ENCODE data around the gene CATSPERB.
"Not testable (repeated sequence)": the region's sequence is repeated elsewhere in the genome, so short reads cannot be mapped to it uniquely, and the experiment has no call there.

Gene CATSPERB

DNA sequence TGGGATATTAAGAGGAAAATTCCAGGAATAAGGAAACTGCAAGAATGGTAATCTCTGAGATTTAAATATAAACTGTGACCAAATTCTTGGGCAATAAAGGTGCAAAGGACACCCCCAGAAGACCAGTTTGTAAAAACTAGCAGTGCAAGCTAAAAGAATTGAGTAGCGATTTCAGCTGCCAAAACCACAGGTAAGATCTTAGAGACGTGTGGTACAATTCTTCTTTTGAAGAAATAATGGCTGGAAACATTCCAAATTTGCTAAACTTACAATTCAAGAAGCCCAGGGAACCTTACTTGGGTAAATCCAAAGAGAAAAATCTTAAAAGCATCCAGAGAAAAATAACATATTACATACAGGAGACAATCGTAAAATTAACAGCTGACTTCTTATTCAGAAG, 12.0 kb downstream of the CATSPERB start:
- Mint-ChIP-seq H3K27ac (no peak overlapping the region), H3K4me3 (no peak overlapping the region), H3K27me3 (no peaks in the 10 kb centered on the region), H3K9me3 (no peaks in the 10 kb centered on the region), H3K36me3 (ENCODE audit: low read depth) (no peaks in the 10 kb centered on the region), H3K4me1 (ENCODE audit: low read depth) (no peaks in the 10 kb centered on the region)

DNA sequence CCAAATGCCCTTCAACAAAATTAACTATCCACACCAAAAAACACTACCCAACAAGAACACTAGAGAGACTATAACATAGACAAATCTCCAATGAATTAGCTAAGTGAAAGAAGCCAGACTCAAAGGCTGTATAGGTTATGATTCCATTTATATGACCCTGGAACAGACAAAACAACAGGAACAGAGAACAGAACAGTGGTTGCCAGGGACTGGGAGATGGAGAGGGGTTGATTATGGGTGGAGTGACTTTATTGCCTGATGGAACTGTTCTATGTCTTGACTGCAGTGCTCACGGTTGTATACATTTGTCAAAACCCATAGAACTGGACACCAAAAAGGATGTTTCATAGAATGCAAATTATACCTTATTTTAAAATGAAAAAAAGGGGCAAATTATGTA, 14.9 kb downstream of the CATSPERB start:
- Mint-ChIP-seq H3K27ac (no peak overlapping the region), H3K9me3 (no peaks in the 10 kb centered on the region), H3K4me1 (ENCODE audit: low read depth) (no peaks in the 10 kb centered on the region), H3K27me3 (no peaks in the 10 kb centered on the region), H3K36me3 (ENCODE audit: low read depth) (no peaks in the 10 kb centered on the region), H3K4me3 (no peak overlapping the region)

DNA sequence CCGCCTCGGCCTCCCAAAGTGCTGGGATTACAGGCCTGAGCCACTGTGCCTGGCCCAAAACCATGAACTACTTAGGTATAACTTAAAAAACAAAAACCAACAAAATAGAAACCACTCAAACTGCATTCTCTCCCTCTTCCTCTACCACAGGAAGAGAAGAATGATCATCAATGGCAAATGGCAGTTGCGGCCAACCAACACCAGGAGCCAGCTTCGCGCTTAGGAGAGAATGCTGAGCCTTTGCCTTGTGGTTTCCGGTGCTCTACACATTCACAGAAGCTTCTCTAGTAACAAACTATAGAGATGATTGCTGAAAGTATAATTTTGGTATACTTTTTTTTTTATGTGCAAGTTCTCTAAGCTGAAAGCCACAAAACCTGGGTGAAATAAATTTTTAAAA, 17.1 kb downstream of the CATSPERB start:
- Mint-ChIP-seq H3K36me3 (ENCODE audit: low read depth) (no peaks in the 10 kb centered on the region), H3K27ac (no peak overlapping the region)

DNA sequence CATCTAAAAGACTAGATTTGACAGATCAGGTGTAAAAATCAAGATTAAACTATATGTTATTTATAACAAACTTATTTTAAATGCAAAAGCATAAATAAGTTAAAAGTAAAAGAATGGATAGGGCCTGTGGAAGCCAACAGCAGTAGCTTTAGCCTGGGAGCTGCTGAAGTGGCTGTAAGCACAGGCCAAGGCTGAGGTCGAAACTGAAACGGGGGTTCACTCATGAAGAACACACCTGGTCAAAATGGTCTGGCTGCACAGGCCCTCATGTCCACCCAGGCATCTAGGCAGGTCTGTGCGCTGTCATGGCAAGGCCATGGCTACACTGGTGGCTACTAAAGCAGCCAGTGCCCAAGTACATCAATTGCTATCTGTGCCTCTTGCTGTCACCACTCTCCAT, 23.1 kb downstream of the CATSPERB start:
- no peaks in the 10 kb centered on the region for H3K36me3 Mint-ChIP-seq (ENCODE audit: low read depth)
- H3K4me3 Mint-ChIP-seq = no peak overlapping the region
- H3K27me3 Mint-ChIP-seq = no peaks in the 10 kb centered on the region
- H3K4me1 Mint-ChIP-seq (ENCODE audit: low read depth) = no peaks in the 10 kb centered on the region
- no peaks in the 10 kb centered on the region for H3K9me3 Mint-ChIP-seq
- no peak overlapping the region for H3K27ac Mint-ChIP-seq

More for the DNA sequence above, 17.1 kb downstream of the CATSPERB start:
- Mint-ChIP-seq H3K9me3 (no peaks in the 10 kb centered on the region), H3K27me3 (no peaks in the 10 kb centered on the region), H3K4me1 (ENCODE audit: low read depth) (no peaks in the 10 kb centered on the region), H3K4me3 (no peak overlapping the region)

DNA sequence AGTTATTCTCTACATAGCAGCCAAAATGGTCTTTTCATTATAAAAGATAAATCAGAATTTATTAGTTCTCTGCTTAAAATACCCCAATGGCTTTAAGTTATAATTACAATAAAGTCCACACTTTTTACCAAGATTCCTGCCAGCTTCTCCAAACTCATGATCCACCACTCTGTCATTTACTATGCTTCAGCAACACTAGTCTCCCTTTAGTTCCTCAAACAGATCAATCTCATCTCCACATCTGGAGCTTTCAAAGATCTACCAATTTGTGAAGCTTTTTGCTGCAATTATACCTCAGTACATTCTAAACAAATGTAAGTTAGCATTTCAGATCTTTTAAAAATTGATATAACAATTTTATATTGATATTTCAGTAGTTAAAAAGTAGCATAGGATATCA, 24.9 kb downstream of the CATSPERB start:
- Mint-ChIP-seq H3K4me3 (no peak overlapping the region), H3K36me3 (ENCODE audit: low read depth) (no peaks in the 10 kb centered on the region), H3K27ac (no peak overlapping the region), H3K9me3 (no peaks in the 10 kb centered on the region), H3K27me3 (no peaks in the 10 kb centered on the region), H3K4me1 (ENCODE audit: low read depth) (no peaks in the 10 kb centered on the region)

DNA sequence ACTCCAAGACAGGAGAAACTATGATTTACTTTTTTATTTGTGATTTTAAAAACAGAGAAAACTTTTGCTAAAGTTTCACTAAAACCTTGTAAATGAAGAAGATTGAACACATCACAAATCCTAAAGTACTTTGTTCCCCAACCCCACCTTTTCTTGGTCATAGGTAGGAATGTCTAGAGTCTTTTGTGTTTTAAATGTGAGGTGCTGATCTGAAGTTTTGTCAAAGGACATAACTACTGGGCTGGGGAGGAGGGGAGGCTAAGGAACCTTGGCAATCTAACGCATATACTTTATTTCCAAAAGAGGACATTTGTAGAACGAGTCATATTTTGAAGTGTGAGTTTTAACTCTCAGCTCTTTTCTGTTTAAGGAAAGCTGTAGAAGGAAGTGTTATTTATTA, 37.2 kb downstream of the CATSPERB start:
- Mint-ChIP-seq H3K4me3 (no peak overlapping the region), H3K27me3 (peaks cover 8% of the 10 kb centered on the region), H3K27ac (no peak overlapping the region), H3K4me1 (ENCODE audit: low read depth) (peaks cover 22% of the 10 kb centered on the region), H3K9me3 (peaks cover 21% of the 10 kb centered on the region), H3K36me3 (ENCODE audit: low read depth) (peaks cover 12% of the 10 kb centered on the region)

DNA sequence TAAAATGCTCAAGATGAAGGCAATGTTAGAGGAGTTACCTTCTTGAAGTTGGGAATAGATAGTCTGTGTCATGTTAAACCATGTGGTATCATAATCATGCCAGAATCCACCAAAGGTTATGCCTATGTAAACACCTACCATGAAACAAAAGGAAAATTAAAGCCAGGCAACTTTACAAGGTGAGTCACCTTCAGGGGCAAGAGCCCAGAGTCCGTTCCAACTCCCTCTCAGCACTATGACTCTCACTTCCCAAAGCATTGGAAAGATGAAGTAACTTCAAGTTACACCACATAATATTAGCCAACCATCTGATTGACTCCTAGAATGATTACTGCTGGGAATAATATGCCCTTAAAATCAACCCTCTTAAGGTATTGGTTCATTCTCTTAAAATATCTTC, 38.5 kb downstream of the CATSPERB start:
- no peak overlapping the region for H3K27ac Mint-ChIP-seq
- H3K36me3 Mint-ChIP-seq (ENCODE audit: low read depth) = peaks cover 12% of the 10 kb centered on the region
- H3K4me1 Mint-ChIP-seq (ENCODE audit: low read depth) = peaks cover 22% of the 10 kb centered on the region
- no peak overlapping the region for H3K4me3 Mint-ChIP-seq
- H3K27me3 Mint-ChIP-seq = peaks cover 7% of the 10 kb centered on the region
- H3K9me3 Mint-ChIP-seq = peaks cover 21% of the 10 kb centered on the region

DNA sequence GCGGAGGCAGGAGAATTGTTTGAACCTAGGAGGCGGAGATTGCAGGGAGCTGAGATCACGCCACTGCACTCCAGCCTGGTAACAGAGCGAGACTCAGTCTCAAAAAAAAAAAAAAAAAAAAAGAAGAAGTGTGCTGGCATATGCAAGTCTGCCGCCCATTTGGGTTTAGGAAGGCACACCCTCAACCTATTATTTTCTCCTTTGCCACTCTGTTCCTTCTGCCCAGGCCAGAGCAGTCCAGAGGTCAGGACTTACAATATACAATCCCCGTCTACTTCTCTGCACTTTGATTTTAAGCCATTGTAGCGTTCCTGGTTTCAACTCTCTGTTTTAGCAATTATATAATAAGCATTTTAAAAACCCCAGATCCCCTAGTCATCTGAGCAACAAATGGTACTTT, 39.8 kb downstream of the CATSPERB start:
- no peak overlapping the region for H3K27ac Mint-ChIP-seq
- H3K27me3 Mint-ChIP-seq = no peaks in the 10 kb centered on the region
- peaks cover 5% of the 10 kb centered on the region for H3K36me3 Mint-ChIP-seq (ENCODE audit: low read depth)
- peaks cover 9% of the 10 kb centered on the region for H3K9me3 Mint-ChIP-seq
- H3K4me1 Mint-ChIP-seq (ENCODE audit: low read depth) = peaks cover 20% of the 10 kb centered on the region
- no peak overlapping the region for H3K4me3 Mint-ChIP-seq

DNA sequence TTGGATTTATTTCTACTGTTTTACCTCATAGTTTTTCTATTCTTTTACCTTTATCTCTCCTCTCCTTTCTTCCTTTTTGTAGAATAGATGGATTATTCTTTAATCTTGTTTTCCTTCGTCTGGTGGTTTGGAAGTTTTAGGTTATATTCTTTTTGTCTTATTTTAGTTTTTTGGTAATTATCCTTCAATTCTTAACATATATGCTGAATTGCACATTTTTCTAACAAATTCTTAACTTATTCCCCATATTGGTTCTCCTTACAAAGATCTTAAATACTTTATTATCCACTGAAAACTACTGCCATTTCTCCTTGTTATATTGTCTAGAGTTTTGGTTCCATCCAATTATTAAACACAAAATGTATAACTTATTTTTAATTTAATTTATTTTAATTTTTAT, 42.3 kb downstream of the CATSPERB start:
- Mint-ChIP-seq H3K4me3 (no peak overlapping the region), H3K9me3 (peaks cover 8% of the 10 kb centered on the region), H3K27ac (no peak overlapping the region), H3K36me3 (ENCODE audit: low read depth) (peaks cover 4% of the 10 kb centered on the region), H3K27me3 (no peaks in the 10 kb centered on the region), H3K4me1 (ENCODE audit: low read depth) (peaks cover 2% of the 10 kb centered on the region)

DNA sequence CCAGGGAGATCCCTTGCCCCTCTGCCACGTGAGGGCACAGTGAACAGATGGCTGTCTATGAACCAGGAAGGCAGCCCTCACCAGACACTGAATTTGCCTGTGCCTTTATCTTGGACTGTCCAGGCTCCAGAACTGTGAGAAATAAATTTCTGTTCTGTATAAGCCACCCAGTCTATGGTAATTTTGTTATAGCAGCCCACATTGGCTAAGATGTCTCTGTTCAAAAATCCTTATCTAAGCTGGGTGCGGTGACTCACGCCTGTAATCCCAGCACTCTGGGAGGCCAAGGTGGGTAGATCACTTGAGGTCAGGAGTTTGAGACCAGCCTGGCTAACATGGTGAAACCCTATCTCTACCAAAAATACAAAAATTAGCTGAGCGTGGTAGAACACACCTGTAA, 44.5 kb downstream of the CATSPERB start:
- not testable (repeated sequence) for H3K36me3 Mint-ChIP-seq (ENCODE audit: low read depth); H3K9me3 Mint-ChIP-seq; H3K4me1 Mint-ChIP-seq (ENCODE audit: low read depth); H3K4me3 Mint-ChIP-seq; H3K27ac Mint-ChIP-seq; H3K27me3 Mint-ChIP-seq

DNA sequence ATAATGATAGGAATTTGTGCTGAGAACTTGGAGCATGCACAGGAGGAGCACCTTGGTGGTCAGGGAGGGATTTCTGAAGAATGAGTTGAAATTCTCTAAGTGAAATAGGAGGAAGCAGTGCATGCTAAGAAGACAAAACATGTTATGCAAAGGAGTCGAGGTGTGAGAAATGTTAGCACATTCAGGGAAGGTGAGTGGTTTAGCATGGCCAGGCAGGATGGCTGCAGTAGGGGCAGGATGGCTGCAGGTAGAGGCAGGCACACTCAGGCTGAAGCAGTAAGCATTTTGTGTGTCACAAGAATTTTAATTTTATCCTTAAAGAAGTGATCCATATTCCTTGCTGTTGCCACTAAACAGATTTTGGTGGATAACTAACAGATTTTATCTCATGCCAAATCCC, 46.3 kb downstream of the CATSPERB start:
- no peak overlapping the region for H3K27ac Mint-ChIP-seq

DNA sequence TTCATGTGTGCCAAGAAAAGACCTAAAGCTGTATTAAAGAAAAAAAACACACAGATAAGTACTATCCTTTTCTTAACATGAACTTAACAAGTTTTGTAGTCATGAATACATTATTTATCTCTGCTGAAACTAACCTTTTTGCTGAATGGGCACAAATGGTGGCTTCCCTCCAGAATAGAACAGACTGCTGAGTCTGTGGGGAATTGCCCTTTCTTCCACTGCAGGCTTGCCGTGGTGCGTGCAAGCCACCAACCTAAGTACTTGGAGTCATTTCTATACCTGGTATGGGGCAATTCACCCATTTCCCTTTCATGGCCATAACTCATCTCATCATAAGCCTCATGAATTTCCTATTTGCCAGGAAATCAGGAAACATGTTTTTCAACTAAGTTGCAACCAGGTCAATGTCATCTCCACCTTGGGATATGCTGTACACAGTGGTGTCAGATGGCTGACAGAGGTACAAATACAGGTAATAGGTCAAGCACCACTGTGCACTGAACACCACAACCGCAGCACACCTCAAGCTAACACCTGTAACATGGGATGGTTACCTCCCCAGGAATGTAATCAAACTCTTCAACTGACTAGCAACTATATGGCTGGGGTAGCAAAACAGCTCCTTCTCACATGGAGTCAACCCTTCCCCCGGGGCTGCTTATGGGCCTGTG, 49.9 kb downstream of the CATSPERB start:
- no peak overlapping the region for H3K4me3 Mint-ChIP-seq
- peak overlapping the region; percentile 57 for H3K27ac Mint-ChIP-seq
- H3K4me1 Mint-ChIP-seq (ENCODE audit: low read depth) = peaks cover 20% of the 10 kb centered on the region
- H3K27me3 Mint-ChIP-seq = no peaks in the 10 kb centered on the region
- peaks cover 7% of the 10 kb centered on the region for H3K36me3 Mint-ChIP-seq (ENCODE audit: low read depth)
- H3K9me3 Mint-ChIP-seq = no peaks in the 10 kb centered on the region

More for the DNA sequence above, 46.3 kb downstream of the CATSPERB start:
- H3K36me3 Mint-ChIP-seq (ENCODE audit: low read depth) = peaks cover 3% of the 10 kb centered on the region
- H3K4me1 Mint-ChIP-seq (ENCODE audit: low read depth) = peaks cover 20% of the 10 kb centered on the region
- H3K9me3 Mint-ChIP-seq = peaks cover 4% of the 10 kb centered on the region
- H3K4me3 Mint-ChIP-seq = no peak overlapping the region
- no peaks in the 10 kb centered on the region for H3K27me3 Mint-ChIP-seq

DNA sequence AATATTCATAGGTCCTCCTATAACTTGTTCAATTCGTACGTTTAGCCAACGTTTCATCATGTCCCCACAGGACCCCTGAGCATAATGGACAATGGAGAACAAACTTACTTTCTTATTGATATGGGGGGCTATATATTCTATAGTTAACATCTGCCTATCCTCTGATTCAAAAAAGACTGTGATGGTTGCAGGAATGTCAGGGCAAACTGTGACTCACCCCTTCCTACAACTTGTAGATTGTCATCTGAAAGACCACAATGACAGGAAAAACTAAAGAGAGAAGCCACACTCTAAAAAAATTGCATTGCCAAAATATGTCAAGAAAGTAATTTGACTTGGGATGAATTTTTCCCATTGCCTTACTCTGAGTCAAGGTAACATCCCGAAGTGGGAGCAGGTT, 50.8 kb downstream of the CATSPERB start:
- peaks cover 7% of the 10 kb centered on the region for H3K36me3 Mint-ChIP-seq (ENCODE audit: low read depth)
- no peaks in the 10 kb centered on the region for H3K9me3 Mint-ChIP-seq
- H3K4me3 Mint-ChIP-seq = no peak overlapping the region
- H3K27ac Mint-ChIP-seq = peak overlapping the region; percentile 42
- peaks cover 20% of the 10 kb centered on the region for H3K4me1 Mint-ChIP-seq (ENCODE audit: low read depth)
- no peaks in the 10 kb centered on the region for H3K27me3 Mint-ChIP-seq

DNA sequence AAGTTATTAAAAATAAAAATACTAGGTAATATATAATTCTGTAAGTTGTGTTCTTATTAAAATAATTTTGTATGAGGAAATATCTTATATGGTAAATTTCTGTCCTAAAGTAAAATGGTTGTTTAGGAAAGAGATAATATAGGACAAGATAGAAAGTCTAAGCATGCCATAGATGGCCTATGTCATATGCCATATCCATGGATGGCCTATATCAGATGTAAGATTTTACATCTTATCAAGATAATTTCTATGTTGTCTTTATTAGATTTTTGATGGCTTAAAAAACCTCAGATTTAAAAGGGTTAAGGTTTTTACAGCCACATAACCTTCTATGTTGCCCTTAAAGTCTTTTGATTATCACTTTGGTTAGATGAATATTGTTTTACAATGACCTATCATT, 52.6 kb downstream of the CATSPERB start:
- Mint-ChIP-seq H3K27me3 (no peaks in the 10 kb centered on the region), H3K36me3 (ENCODE audit: low read depth) (peaks cover 7% of the 10 kb centered on the region), H3K4me1 (ENCODE audit: low read depth) (peaks cover 20% of the 10 kb centered on the region), H3K4me3 (no peak overlapping the region), H3K9me3 (no peaks in the 10 kb centered on the region), H3K27ac (no peak overlapping the region)

DNA sequence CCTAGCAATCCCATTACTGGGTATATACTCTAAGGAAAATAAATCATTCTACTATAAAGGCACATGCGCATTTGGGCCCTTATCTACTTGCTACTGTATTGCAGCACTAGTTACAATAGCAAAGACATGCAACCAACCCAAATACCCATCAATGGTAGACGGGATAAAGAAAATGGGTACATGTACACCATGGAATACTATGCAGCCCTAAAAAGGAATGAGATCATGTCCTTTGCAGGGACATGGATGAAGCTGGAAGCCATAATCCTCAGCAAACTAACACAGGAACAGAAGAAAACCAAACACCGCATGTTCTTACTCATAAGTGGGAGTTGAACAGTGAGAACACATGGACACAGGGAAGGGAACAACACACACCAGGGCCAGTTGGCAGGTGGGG, 54.2 kb downstream of the CATSPERB start:
- H3K27ac Mint-ChIP-seq; H3K36me3 Mint-ChIP-seq (ENCODE audit: low read depth); H3K9me3 Mint-ChIP-seq; H3K4me3 Mint-ChIP-seq; H3K27me3 Mint-ChIP-seq: not testable (repeated sequence)
- peaks cover 20% of the 10 kb centered on the region for H3K4me1 Mint-ChIP-seq (ENCODE audit: low read depth)

DNA sequence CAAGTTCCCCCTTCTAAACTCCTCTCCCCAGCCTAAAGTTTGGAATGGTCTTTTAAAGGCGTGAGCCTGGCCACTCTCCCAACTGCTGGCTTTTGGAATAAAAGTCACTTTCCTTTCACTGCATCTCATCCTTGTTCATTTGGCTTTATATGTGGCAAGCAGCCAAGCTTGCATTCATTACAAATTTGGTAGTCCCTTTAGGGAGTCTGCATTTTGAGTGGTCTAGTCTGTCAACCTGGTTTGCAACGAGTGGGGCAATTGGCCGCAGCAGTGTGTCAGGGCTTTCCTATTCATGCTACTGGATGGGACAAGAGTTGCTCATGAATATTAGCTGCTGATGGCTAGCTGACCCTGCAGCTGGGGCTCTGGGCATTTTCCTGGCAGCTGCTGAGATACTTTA, 57.0 kb downstream of the CATSPERB start:
- H3K27ac Mint-ChIP-seq = no peak overlapping the region

More for the DNA sequence above, 57.0 kb downstream of the CATSPERB start:
- H3K4me1 Mint-ChIP-seq (ENCODE audit: low read depth) = no peaks in the 10 kb centered on the region
- H3K36me3 Mint-ChIP-seq (ENCODE audit: low read depth) = peaks cover 7% of the 10 kb centered on the region
- H3K9me3 Mint-ChIP-seq = no peaks in the 10 kb centered on the region
- H3K27me3 Mint-ChIP-seq = no peaks in the 10 kb centered on the region
- no peak overlapping the region for H3K4me3 Mint-ChIP-seq
